Right lobe of liver (tissue), 6 donors: ENCODE data around the gene POLD4. TPM values are rescaled to one million over a fixed set of nuclear protein-coding genes. Genes with fewer than 3 reads are reported as not detected.

ENCODE experiments used
- ATAC-seq, 4 donors: fragments of 200-7000 bp; cut with Tn5 transposase; one replicate each; pipeline ENCODE4 v1.9.1; 2020; ENCODE audit warnings: mild to moderate bottlenecking in 4 of 4, moderate library complexity in 4 of 4
- DNase-seq, 3 donors: peaks; one replicate each; pipeline ENCODE4 v3.0.0-alpha.2; 2020
- H3K27ac ChIP-seq, 3 donors: fragments of 200-600 bp; one replicate each; pipeline ENCODE4 v1.8.0; 2022
- H3K27me3 ChIP-seq, 2 donors: fragments of 200-600 bp; one replicate each; pipeline ENCODE4 v1.8.0; 2022
- H3K36me3 ChIP-seq, 4 donors: fragments of 200-600 bp; sonication (generic) in 1 of 4; one replicate each; pipeline versions ENCODE4 v1.5.1 to v1.8.0; 2017 to 2022; ENCODE audit warnings: control low read depth in 1 of 4
- H3K4me1 ChIP-seq, 4 donors: fragments of 200-600 bp; sonication (generic) in 1 of 4; one replicate each; pipeline versions ENCODE4 v1.5.1 to v1.8.0; 2017 to 2022; ENCODE audit warnings: control low read depth in 1 of 4
- H3K4me3 ChIP-seq, 3 donors: fragments of 200-600 bp; one replicate each; pipeline ENCODE4 v1.8.0; 2022
- H3K9me3 ChIP-seq, 4 donors: fragments of 200-600 bp; sonication (generic) in 1 of 4; one replicate each; pipeline versions ENCODE4 v1.5.1 to v1.8.0; 2017 to 2022; ENCODE audit warnings: control low read depth in 1 of 4
- POLR2A ChIP-seq: fragments of 450-650 bp; IDR thresholded peaks from one replicate; pipeline ENCODE4 v1.6.1; 2017; ENCODE audit warnings: antibody characterized with exemption, mild to moderate bottlenecking
- WGBS: methylation state at CpG from one replicate; pipeline ENCODE4 v1.1.6; 2018; ENCODE audit warnings: low coverage, low lambda C conversion rate; ENCODE audit not compliant: insufficient coverage; ENCODE audit errors: missing lambda C conversion rate; 5-methylcytosine and 5-hydroxymethylcytosine counted together
- intact Hi-C, 2 donors: fragments of 100-400 bp; cut with DNase I; formaldehyde crosslinking; loops; one replicate each; pipeline versions ENCODE4 v1.11.2 to v1.14.1; 2022
- total RNA-seq, 6 experiments: library from RNA; depleted of rRNA in 2 of 6; stranded (reverse); fragments of >200 nt in 2 of 6; fragmentation: NEBNext Ultra II Directional in 3 of 6; extraction: Animal tissue kit (Norgen Biotek cat#: 25700) in 3 of 6; gene quantifications; one replicate each; pipeline versions ENCODE4 v1.1.0 to v1.2.4, GENCODE V29; 2016 to 2023
- TF ChIP-seq, protein P1 (sequence below), 4 donors: fragments of 200-600 bp in 3 of 4; fragments of 450-650 bp in 1 of 4; IDR thresholded peaks; one replicate each; pipeline versions ENCODE4 v1.5.1 to v1.8.0; 2016 to 2022; ENCODE audit warnings: antibody characterized with exemption in 4 of 4, mild to moderate bottlenecking in 2 of 4
- donor health status: DM: no; HTN: yes; CAD: no.
- donor health status: DM: no; HTN: no; CAD: no.
- donor health status: DM: no; HTN: no; CAD: no.
- donor health status: DM: no; HTN: yes; CAD: no.
- donor health status: DM: no; HTN: yes; CAD: no.

Gene POLD4
- total RNA-seq, 6 experiments from 2014 or later, result 70.5 to 216 (median 97.9) TPM

GRCh38 chr11:67366546-67366945, 13.2 kb upstream of the POLD4 start:
- H3K4me1 ChIP-seq, result no peaks in the 10 kb centered on the region
- no peaks in the 10 kb centered on the region for H3K9me3 ChIP-seq
- no peaks in the 10 kb centered on the region for H3K27me3 ChIP-seq
- no peaks in the 10 kb centered on the region for H3K36me3 ChIP-seq
- no peak for ATAC-seq
- no peak for DNase-seq
- intact Hi-C loops, result no loop called here
- no peak overlapping the region for H3K27ac ChIP-seq
- H3K4me3 ChIP-seq, result no peak overlapping the region
- TF ChIP-seq, protein P1, sequence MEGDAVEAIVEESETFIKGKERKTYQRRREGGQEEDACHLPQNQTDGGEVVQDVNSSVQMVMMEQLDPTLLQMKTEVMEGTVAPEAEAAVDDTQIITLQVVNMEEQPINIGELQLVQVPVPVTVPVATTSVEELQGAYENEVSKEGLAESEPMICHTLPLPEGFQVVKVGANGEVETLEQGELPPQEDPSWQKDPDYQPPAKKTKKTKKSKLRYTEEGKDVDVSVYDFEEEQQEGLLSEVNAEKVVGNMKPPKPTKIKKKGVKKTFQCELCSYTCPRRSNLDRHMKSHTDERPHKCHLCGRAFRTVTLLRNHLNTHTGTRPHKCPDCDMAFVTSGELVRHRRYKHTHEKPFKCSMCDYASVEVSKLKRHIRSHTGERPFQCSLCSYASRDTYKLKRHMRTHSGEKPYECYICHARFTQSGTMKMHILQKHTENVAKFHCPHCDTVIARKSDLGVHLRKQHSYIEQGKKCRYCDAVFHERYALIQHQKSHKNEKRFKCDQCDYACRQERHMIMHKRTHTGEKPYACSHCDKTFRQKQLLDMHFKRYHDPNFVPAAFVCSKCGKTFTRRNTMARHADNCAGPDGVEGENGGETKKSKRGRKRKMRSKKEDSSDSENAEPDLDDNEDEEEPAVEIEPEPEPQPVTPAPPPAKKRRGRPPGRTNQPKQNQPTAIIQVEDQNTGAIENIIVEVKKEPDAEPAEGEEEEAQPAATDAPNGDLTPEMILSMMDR (IDR thresholded peaks at IDR 0.05), result no peak
- no peak for TF ChIP-seq POLR2A
- 76% methylated on average over 4 of the region's 8 CpGs for WGBS

- no peaks in the 10 kb centered on the region for H3K36me3 ChIP-seq
- H3K27ac ChIP-seq, result no peak overlapping the region
- TF ChIP-seq, protein P1 (IDR thresholded peaks at IDR 0.05), result no peak
- 83% methylated on average over 7 of the region's 14 CpGs for WGBS
- no peak for ATAC-seq
- H3K27me3 ChIP-seq, result no peaks in the 10 kb centered on the region
- DNase-seq, result no peak
- no peaks in the 10 kb centered on the region for H3K9me3 ChIP-seq
- no peak overlapping the region for H3K4me3 ChIP-seq
- H3K4me1 ChIP-seq, result no peaks in the 10 kb centered on the region
- intact Hi-C loops, result no loop called here
Observed at GRCh38 chr11:67365736-67366444, 12.5 kb upstream of the POLD4 start.

- TF ChIP-seq POLR2A, result no peak
- TF ChIP-seq, protein P1 (IDR thresholded peaks at IDR 0.05), result no peak
- no peaks in the 10 kb centered on the region for H3K9me3 ChIP-seq
- intact Hi-C loops, result no loop called here
- no peak overlapping the region for H3K4me3 ChIP-seq
- ATAC-seq (no peak), DNase-seq (no peak)
- H3K36me3 ChIP-seq, result no peaks in the 10 kb centered on the region
- H3K27me3 ChIP-seq, result no peaks in the 10 kb centered on the region
- 74% methylated on average over 7 of the region's 24 CpGs for WGBS
- H3K27ac ChIP-seq, result no peak overlapping the region
- no peaks in the 10 kb centered on the region for H3K4me1 ChIP-seq
Observed at GRCh38 chr11:67364783-67365722, 11.7 kb upstream of the POLD4 start.

GRCh38 chr11:67364169-67364568, 10.8 kb upstream of the POLD4 start:
- 67% methylated on average over 1 of the region's 3 CpGs for WGBS
- Histone ChIP-seq H3K36me3 (no peaks in the 10 kb centered on the region), H3K27ac (no peak overlapping the region), H3K4me3 (no peak overlapping the region), H3K27me3 (no peaks in the 10 kb centered on the region), H3K9me3 (no peaks in the 10 kb centered on the region), H3K4me1 (no peaks in the 10 kb centered on the region)
- ATAC-seq (no peak), DNase-seq (no peak)
- intact Hi-C loops, result no loop called here
- TF ChIP-seq, protein P1 (IDR thresholded peaks at IDR 0.05), result no peak
- TF ChIP-seq POLR2A, result no peak
